ENCODE data around the gene HS3ST6.

DNA sequence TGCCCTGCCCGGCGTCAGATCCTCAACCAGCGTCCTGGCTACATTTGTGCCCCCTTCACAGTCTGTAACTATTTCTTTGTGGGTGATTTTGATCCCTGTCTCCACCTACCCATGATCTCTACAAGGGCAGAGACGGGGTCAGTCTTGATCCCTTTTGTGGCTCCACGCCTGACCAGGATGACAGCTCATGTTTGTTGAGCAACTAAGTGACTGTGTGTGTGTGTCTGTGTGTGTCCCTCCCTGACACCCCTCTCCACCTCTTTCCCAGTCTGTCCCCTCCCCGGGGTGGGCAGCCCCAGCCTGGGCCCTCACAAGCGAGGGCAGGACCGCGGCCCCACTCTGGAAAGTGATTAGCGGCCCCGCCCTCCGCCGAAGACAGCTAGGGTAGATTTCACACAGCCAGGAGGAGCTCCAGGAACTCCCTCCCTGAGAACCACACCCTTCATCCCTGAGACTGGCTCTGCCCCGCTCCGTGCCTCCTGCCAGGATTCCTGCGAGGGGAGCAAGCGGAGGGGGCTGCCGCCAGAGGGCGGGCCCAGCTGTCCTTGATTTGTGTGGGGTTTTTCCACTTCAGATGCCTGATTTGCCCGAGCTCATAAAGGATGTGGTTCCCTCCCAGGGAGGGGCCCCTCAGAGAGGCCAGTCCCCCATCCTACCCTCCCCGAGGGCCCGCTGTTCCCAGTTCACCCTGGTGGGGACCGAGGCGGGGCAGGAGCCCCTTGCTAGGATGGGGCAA is 5.3 kb upstream of the HS3ST6 start:
- TF ChIP-seq GATA2 (IDR thresholded peaks at IDR 0.05; ENCODE audit: low read depth, low read length) (no peak), GATA3 (IDR thresholded peaks at IDR 0.05; ENCODE audit: low read depth, low read length) (no peak)
